Smooth muscle cell (in vitro differentiated cells): ENCODE data around the gene BRD1. TPM values are rescaled to one million over a fixed set of nuclear protein-coding genes. Genes with fewer than 3 reads are reported as not detected.

Source experiments
- DNase-seq: peaks from one replicate; lab custom pipeline; 2025; ENCODE audit not compliant: unreplicated experiment; lab: John Stamatoyannopoulos, UW
- H2AFZ ChIP-seq: fragments of 200-600 bp; sonication (generic); 2 replicates; pipeline ENCODE4 v1.6.0; 2016; ENCODE audit warnings: antibody characterized with exemption, low read depth, mild to moderate bottlenecking
- H3F3A ChIP-seq: fragments of 200-600 bp; sonication (generic); 2 replicates; pipeline ENCODE4 v1.6.0; 2017; ENCODE audit warnings: antibody characterized with exemption, low read depth
- H3K27ac ChIP-seq: fragments of 200-600 bp; sonication (generic); 2 replicates; pipeline ENCODE4 v1.5.1; 2016; ENCODE audit warnings: low read depth, mild to moderate bottlenecking
- H3K27me3 ChIP-seq: fragments of 200-600 bp; sonication (generic); 2 replicates; pipeline ENCODE4 v1.6.1; 2016; ENCODE audit warnings: low read depth, mild to moderate bottlenecking
- H3K36me3 ChIP-seq: fragments of 200-600 bp; sonication (generic); 2 replicates; pipeline ENCODE4 v1.5.1; 2016; ENCODE audit warnings: low read depth
- H3K4me1 ChIP-seq: fragments of 200-600 bp; sonication (generic); 2 replicates; pipeline ENCODE4 v1.5.1; 2016; ENCODE audit warnings: low read depth
- H3K4me2 ChIP-seq: fragments of 200-600 bp; sonication (generic); 2 replicates; pipeline ENCODE4 v1.6.0; 2016; ENCODE audit warnings: mild to moderate bottlenecking
- H3K4me3 ChIP-seq: fragments of 200-600 bp; sonication (generic); 2 replicates; pipeline ENCODE4 v1.5.1; 2016; ENCODE audit warnings: mild to moderate bottlenecking
- H3K79me2 ChIP-seq: fragments of 200-600 bp; sonication (generic); 2 replicates; pipeline ENCODE4 v1.6.0; 2016; ENCODE audit warnings: low read depth, mild to moderate bottlenecking
- H3K9ac ChIP-seq: fragments of 200-600 bp; sonication (generic); 2 replicates; pipeline ENCODE4 v1.6.0; 2016; ENCODE audit warnings: low read depth
- H3K9me3 ChIP-seq: fragments of 200-600 bp; sonication (generic); replicated peaks from 2 replicates; pipeline ENCODE4 v1.5.1; 2016; ENCODE audit warnings: low read depth
- H4K20me1 ChIP-seq: fragments of 200-600 bp; sonication (generic); 2 replicates; pipeline ENCODE4 v1.6.0; 2016; ENCODE audit warnings: low read depth
- CTCF ChIP-seq: fragments of 200-600 bp; sonication (generic); IDR thresholded peaks from 2 replicates; pipeline ENCODE4 v1.5.1; 2017; ENCODE audit warnings: borderline replicate concordance, mild to moderate bottlenecking, antibody characterized with exemption; ENCODE audit not compliant: insufficient read depth, poor library complexity, severe bottlenecking
- WGBS: methylation state at CpG from one replicate; pipeline ENCODE4 v1.1.7; 2016; ENCODE audit warnings: low lambda C conversion rate; 5-methylcytosine and 5-hydroxymethylcytosine counted together
- polyA plus RNA-seq: library from polyadenylated mRNA; unstranded; fragments of >200 nt; fragmentation: Nextera tagmentation; extraction: Ambion mirVana; gene quantifications from 2 replicates; pipeline ENCODE4 v1.2.1, GENCODE V29; 2016
- total RNA-seq: library from RNA; depleted of rRNA; stranded (reverse); fragments of >200 nt; gene quantifications from 2 replicates; pipeline ENCODE4 v1.2.3, GENCODE V29; 2014

BRD1 gene
- total and polyA plus RNA-seq, 2 experiments from 2014 or later = 15.0 to 20.5 TPM

GRCh38 chr22:49792107-49792506 is 35.6 kb downstream of the BRD1 start:
- Histone ChIP-seq H3K4me1 (no peaks in the 10 kb centered on the region), H3K9me3 (no peaks in the 10 kb centered on the region), H3K27ac (no peak overlapping the region), H3F3A (no peaks in the 10 kb centered on the region), H3K4me3 (no peak overlapping the region), H3K27me3 (no peaks in the 10 kb centered on the region), H2AFZ (no peak overlapping the region), H3K9ac (no peak overlapping the region), H3K4me2 (no peak overlapping the region), H3K79me2 (peaks cover 83% of the 10 kb centered on the region), H3K36me3 (peaks cover 7% of the 10 kb centered on the region), H4K20me1 (peaks cover 100% of the 10 kb centered on the region)
- DNase-seq = no peak
- TF ChIP-seq CTCF = no peak
- WGBS = 94% methylated on average over 10 of the region's 10 CpGs

DNA sequence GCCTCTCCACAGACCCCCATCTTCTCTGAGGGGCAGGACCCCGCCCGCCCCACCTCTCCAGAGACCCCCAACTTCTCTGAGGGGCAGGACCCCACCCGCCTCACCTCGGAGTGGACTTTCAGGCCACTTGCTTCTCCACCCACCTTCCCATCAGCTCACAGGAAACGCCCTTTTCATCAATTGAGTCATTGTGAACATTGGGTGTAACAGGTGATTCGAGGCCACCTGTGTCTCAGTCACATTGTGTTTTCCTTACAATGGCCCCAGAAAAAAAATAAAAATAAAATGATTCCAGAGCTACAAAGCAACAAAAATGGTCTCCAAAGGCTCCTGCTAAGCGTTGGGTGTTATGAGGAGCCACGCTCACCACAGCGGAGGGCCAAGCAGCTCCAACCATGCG is 36.0 kb downstream of the BRD1 start:
- Histone ChIP-seq H3K9ac (no peak overlapping the region), H3K4me1 (no peaks in the 10 kb centered on the region), H2AFZ (no peak overlapping the region), H3K4me2 (no peak overlapping the region), H3F3A (no peaks in the 10 kb centered on the region), H3K36me3 (peaks cover 7% of the 10 kb centered on the region), H3K27me3 (no peaks in the 10 kb centered on the region), H3K27ac (no peak overlapping the region), H3K4me3 (no peak overlapping the region), H3K9me3 (no peaks in the 10 kb centered on the region), H4K20me1 (peaks cover 100% of the 10 kb centered on the region), H3K79me2 (peaks cover 86% of the 10 kb centered on the region)
- no peak for DNase-seq
- WGBS = 95% methylated on average over 10 of the region's 10 CpGs
- no peak for TF ChIP-seq CTCF

DNA sequence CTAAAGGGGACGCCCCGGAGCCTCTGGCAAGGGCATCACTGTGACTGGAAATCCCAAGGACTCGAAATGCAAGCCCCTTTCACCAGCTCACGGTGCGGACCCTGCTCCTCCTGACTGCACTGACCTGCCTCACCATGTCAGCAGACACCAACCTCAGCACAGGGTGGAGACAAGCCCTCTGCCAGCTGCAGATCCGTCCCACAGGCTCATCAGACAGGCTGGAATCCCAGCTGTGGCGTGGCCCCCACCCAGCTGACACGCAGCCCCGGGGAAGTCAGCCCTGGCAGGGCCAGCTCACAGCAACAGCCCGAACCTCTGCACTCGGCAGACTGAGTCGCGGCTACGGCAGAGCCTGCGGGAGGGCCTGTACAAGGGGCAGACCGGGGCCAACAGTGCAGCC is 36.8 kb downstream of the BRD1 start:
- Histone ChIP-seq H3K27me3 (no peaks in the 10 kb centered on the region), H3K79me2 (peaks cover 94% of the 10 kb centered on the region), H3K4me3 (no peak overlapping the region), H3F3A (no peaks in the 10 kb centered on the region), H3K27ac (no peak overlapping the region), H3K9me3 (no peaks in the 10 kb centered on the region), H3K4me1 (no peaks in the 10 kb centered on the region), H4K20me1 (peaks cover 100% of the 10 kb centered on the region), H3K36me3 (peaks cover 7% of the 10 kb centered on the region), H3K4me2 (no peak overlapping the region), H3K9ac (no peak overlapping the region), H2AFZ (no peak overlapping the region)
- no peak for TF ChIP-seq CTCF
- DNase-seq = no peak
- 94% methylated on average over 16 of the region's 16 CpGs for WGBS

DNA sequence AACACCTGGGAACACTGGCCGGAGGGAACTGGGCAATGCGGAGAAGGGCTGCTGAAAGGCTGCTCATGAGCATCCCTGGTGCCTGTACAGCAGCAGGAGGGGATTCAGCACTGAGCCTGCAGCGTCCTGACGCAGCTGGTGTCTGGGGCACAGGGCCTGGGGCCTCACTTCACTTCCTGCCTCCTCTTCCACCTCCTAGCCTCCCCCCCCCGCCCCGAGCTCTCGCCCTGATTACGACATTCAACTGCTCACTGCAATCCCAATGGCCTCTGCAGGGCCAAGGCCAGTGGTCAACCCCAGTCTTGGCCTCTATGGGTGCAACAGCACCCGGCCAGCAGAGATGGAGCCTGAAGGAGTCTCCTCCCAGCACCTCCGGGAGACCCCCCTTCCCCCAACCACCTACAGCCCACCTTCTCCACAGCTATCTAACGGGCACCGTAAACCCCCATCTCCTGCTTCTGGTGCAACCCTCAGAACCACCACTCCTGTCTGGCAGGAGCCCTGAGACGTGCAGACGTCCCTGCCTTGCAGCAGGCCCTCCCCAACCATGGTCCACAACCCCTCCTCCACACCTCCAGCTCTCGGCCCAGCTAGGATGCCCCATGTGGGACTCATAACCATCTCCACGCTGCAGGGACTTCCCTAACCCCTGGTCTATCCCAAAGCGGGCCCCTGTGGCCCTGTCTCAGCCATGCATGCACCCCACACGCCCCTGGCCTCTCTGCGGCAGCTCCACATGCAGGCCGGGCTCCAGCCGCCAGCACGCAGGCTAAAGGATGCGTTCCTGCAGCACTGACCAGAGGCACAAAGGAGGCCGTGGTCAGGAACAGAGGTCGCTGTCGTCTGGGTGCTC is 38.2 kb downstream of the BRD1 start:
- H3K4me3 ChIP-seq = no peak overlapping the region
- H3F3A ChIP-seq = no peaks in the 10 kb centered on the region
- H3K79me2 ChIP-seq = peaks cover 98% of the 10 kb centered on the region
- no peak overlapping the region for H3K27ac ChIP-seq
- H3K4me2 ChIP-seq = no peak overlapping the region
- no peaks in the 10 kb centered on the region for H3K36me3 ChIP-seq
- H3K4me1 ChIP-seq = no peaks in the 10 kb centered on the region
- H2AFZ ChIP-seq = no peak overlapping the region
- peaks cover 100% of the 10 kb centered on the region for H4K20me1 ChIP-seq
- WGBS = 82% methylated on average over 26 of the region's 26 CpGs
- no peak for DNase-seq
- H3K27me3 ChIP-seq = no peaks in the 10 kb centered on the region
- no peaks in the 10 kb centered on the region for H3K9me3 ChIP-seq
- H3K9ac ChIP-seq = no peak overlapping the region
- no peak for TF ChIP-seq CTCF
